Astrocyte of the cerebellum (primary cell): ENCODE measurements around the gene CACHD1.

Experiments used
- DNase-seq: peaks from one replicate; pipeline ENCODE4 v3.0.0-alpha.2; 2011; ENCODE audit warnings: low read depth
- H3K4me3 ChIP-seq: 2 replicates; pipeline ENCODE4 v1.5.1; 2011; ENCODE audit warnings: mild to moderate bottlenecking, low read depth, low read length, moderate library complexity
- in situ Hi-C: cut with HindIII; loops from 2 replicates; pipeline ENCODE4 v1.10.0; 2017; ENCODE audit warnings: low sequenced_read_pairs
- TF ChIP-seq, protein P1 (sequence below): IDR thresholded peaks from 2 replicates; pipeline ENCODE4 v1.5.1; 2012; ENCODE audit warnings: low read length, low read depth, moderate library complexity, mild to moderate bottlenecking; ENCODE audit errors: missing control alignments

CACHD1 gene

DNA sequence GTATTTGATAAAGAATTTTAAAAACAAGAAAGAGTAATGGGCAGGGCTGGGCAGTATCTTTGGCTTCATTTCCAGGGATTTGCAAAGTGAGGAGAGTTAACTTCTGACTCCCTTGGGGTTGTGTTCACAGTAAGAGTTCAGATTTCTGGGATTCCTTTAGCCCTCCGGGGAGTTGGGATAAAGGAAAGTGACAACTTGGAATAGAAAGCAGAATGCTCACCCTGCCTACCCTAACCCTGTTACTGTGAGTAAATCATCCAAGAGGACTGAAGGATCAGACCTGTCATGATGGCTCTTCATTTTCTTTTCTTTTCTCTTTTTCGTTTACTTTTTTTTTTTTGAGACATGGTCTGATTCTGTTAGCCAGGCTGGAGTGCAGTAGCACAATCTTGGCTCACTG lies 76.1 kb downstream of the CACHD1 start:
- DNase-seq, result no peak
- TF ChIP-seq, protein P1, sequence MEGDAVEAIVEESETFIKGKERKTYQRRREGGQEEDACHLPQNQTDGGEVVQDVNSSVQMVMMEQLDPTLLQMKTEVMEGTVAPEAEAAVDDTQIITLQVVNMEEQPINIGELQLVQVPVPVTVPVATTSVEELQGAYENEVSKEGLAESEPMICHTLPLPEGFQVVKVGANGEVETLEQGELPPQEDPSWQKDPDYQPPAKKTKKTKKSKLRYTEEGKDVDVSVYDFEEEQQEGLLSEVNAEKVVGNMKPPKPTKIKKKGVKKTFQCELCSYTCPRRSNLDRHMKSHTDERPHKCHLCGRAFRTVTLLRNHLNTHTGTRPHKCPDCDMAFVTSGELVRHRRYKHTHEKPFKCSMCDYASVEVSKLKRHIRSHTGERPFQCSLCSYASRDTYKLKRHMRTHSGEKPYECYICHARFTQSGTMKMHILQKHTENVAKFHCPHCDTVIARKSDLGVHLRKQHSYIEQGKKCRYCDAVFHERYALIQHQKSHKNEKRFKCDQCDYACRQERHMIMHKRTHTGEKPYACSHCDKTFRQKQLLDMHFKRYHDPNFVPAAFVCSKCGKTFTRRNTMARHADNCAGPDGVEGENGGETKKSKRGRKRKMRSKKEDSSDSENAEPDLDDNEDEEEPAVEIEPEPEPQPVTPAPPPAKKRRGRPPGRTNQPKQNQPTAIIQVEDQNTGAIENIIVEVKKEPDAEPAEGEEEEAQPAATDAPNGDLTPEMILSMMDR, result no peak
- in situ Hi-C loops, result no loop called here
- H3K4me3 ChIP-seq, result no peak overlapping the region

GRCh38 chr1:64549464-64550239 lies 79.7 kb downstream of the CACHD1 start:
- DNase-seq, result no peak
- TF ChIP-seq, protein P1, result no peak
- H3K4me3 ChIP-seq, result no peak overlapping the region
- in situ Hi-C loops, result no loop called here

- no peak for DNase-seq
- H3K4me3 ChIP-seq, result no peak overlapping the region
- TF ChIP-seq, protein P1, result no peak
- in situ Hi-C loops, result no loop called here
Observed at GRCh38 chr1:64550510-64550909, 80.6 kb downstream of the CACHD1 start.

GRCh38 chr1:64550946-64551605 lies 81.1 kb downstream of the CACHD1 start:
- no peak overlapping the region for H3K4me3 ChIP-seq
- in situ Hi-C loops, result no loop called here
- TF ChIP-seq, protein P1, result no peak
- DNase-seq, result no peak

- no peak overlapping the region for H3K4me3 ChIP-seq
- TF ChIP-seq, protein P1, result no peak
- no peak for DNase-seq
- in situ Hi-C loops, result no loop called here
Observed at GRCh38 chr1:64553285-64553684, 83.4 kb downstream of the CACHD1 start.

- H3K4me3 ChIP-seq, result no peak overlapping the region
- TF ChIP-seq, protein P1, result no peak
- no peak for DNase-seq
- in situ Hi-C loops, result no loop called here
Observed at GRCh38 chr1:64555947-64556346, 86.0 kb downstream of the CACHD1 start.
